Skeletal muscle satellite cell (primary cell): ENCODE data around the gene GPR37.

Source experiments
- H3K27me3 ChIP-seq: 2 replicates; pipeline ENCODE4 v1.7.0; 2013; ENCODE audit warnings: low read length; ENCODE audit not compliant: control insufficient read depth, insufficient read depth
- H3K36me3 ChIP-seq: 2 replicates; pipeline ENCODE4 v1.7.0; 2013; ENCODE audit warnings: mild to moderate bottlenecking, control low read depth, low read length; ENCODE audit not compliant: insufficient read depth
- H3K4me1 ChIP-seq: 2 replicates; pipeline ENCODE4 v1.7.0; 2013; ENCODE audit warnings: low read length; ENCODE audit not compliant: control insufficient read depth, insufficient read depth
- H3K4me2 ChIP-seq: 2 replicates; pipeline ENCODE4 v1.7.0; 2013; ENCODE audit warnings: mild to moderate bottlenecking, low read length
- H3K4me3 ChIP-seq: 2 replicates; pipeline ENCODE4 v1.7.0; 2013; ENCODE audit warnings: low read length
- H3K9ac ChIP-seq: 2 replicates; pipeline ENCODE4 v1.7.0; 2013; ENCODE audit warnings: mild to moderate bottlenecking, low read depth, low read length, moderate library complexity
- H3K9me3 ChIP-seq: replicated peaks from 2 replicates; pipeline ENCODE4 v1.7.0; 2013; ENCODE audit warnings: mild to moderate bottlenecking, control low read depth, low read length

GPR37 gene

GRCh38 chr7:124792002-124792401 is 26.4 kb upstream of the GPR37 start:
- H3K4me3 ChIP-seq: no peak overlapping the region
- no peaks in the 10 kb centered on the region for H3K36me3 ChIP-seq
- no peak overlapping the region for H3K9ac ChIP-seq
- H3K27me3 ChIP-seq: peaks cover 8% of the 10 kb centered on the region
- H3K9me3 ChIP-seq: no peaks in the 10 kb centered on the region
- H3K4me2 ChIP-seq: no peak overlapping the region
- no peaks in the 10 kb centered on the region for H3K4me1 ChIP-seq

- H3K4me3 ChIP-seq: no peak overlapping the region
These were observed 25.8 kb upstream of the GPR37 start for GRCh38 chr7:124791426-124791825.

GRCh38 chr7:124790645-124791044 is 25.1 kb upstream of the GPR37 start:
- no peaks in the 10 kb centered on the region for H3K9me3 ChIP-seq
- no peak overlapping the region for H3K4me2 ChIP-seq
- H3K36me3 ChIP-seq: no peaks in the 10 kb centered on the region
- H3K4me3 ChIP-seq: no peak overlapping the region
- H3K27me3 ChIP-seq: peaks cover 8% of the 10 kb centered on the region
- H3K4me1 ChIP-seq: no peaks in the 10 kb centered on the region
- H3K9ac ChIP-seq: no peak overlapping the region

More at GRCh38 chr7:124791426-124791825, 25.8 kb upstream of the GPR37 start:
- Histone ChIP-seq H3K27me3 (peaks cover 8% of the 10 kb centered on the region), H3K9ac (no peak overlapping the region), H3K9me3 (no peaks in the 10 kb centered on the region), H3K4me2 (no peak overlapping the region), H3K4me1 (no peaks in the 10 kb centered on the region), H3K36me3 (no peaks in the 10 kb centered on the region)

- Histone ChIP-seq H3K9me3 (no peaks in the 10 kb centered on the region), H3K36me3 (no peaks in the 10 kb centered on the region), H3K4me1 (no peaks in the 10 kb centered on the region), H3K4me2 (no peak overlapping the region), H3K9ac (no peak overlapping the region), H3K4me3 (no peak overlapping the region), H3K27me3 (no peaks in the 10 kb centered on the region)
These were observed 20.4 kb upstream of the GPR37 start for GRCh38 chr7:124785994-124786393.

- H3K36me3 ChIP-seq: no peaks in the 10 kb centered on the region
These were observed 19.6 kb upstream of the GPR37 start for GRCh38 chr7:124784879-124785818.

GRCh38 chr7:124783271-124783670 is 17.7 kb upstream of the GPR37 start:
- Histone ChIP-seq H3K9me3 (no peaks in the 10 kb centered on the region), H3K9ac (no peak overlapping the region), H3K36me3 (no peaks in the 10 kb centered on the region), H3K27me3 (no peaks in the 10 kb centered on the region), H3K4me3 (no peak overlapping the region), H3K4me1 (no peaks in the 10 kb centered on the region), H3K4me2 (no peak overlapping the region)

More at GRCh38 chr7:124784879-124785818, 19.6 kb upstream of the GPR37 start:
- Histone ChIP-seq H3K9ac (no peak overlapping the region), H3K4me1 (no peaks in the 10 kb centered on the region), H3K4me3 (no peak overlapping the region), H3K9me3 (no peaks in the 10 kb centered on the region), H3K27me3 (no peaks in the 10 kb centered on the region), H3K4me2 (no peak overlapping the region)

- Histone ChIP-seq H3K4me2 (no peak overlapping the region), H3K9ac (no peak overlapping the region), H3K4me3 (no peak overlapping the region), H3K27me3 (peaks cover 3% of the 10 kb centered on the region), H3K36me3 (no peaks in the 10 kb centered on the region), H3K9me3 (no peaks in the 10 kb centered on the region), H3K4me1 (no peaks in the 10 kb centered on the region)
These were observed 16.5 kb upstream of the GPR37 start for GRCh38 chr7:124781907-124782734.

- H3K4me1 ChIP-seq: no peaks in the 10 kb centered on the region
- no peak overlapping the region for H3K4me2 ChIP-seq
- no peak overlapping the region for H3K4me3 ChIP-seq
- H3K9ac ChIP-seq: no peak overlapping the region
- H3K9me3 ChIP-seq: no peaks in the 10 kb centered on the region
- H3K27me3 ChIP-seq: peaks cover 3% of the 10 kb centered on the region
- H3K36me3 ChIP-seq: no peaks in the 10 kb centered on the region
These were observed 15.8 kb upstream of the GPR37 start for GRCh38 chr7:124781418-124781817.

GRCh38 chr7:124780608-124781007 is 15.0 kb upstream of the GPR37 start:
- Histone ChIP-seq H3K4me3 (no peak overlapping the region), H3K27me3 (peaks cover 3% of the 10 kb centered on the region), H3K4me2 (no peak overlapping the region), H3K9ac (no peak overlapping the region), H3K9me3 (no peaks in the 10 kb centered on the region), H3K4me1 (no peaks in the 10 kb centered on the region), H3K36me3 (no peaks in the 10 kb centered on the region)

GRCh38 chr7:124780056-124780455 is 14.5 kb upstream of the GPR37 start:
- no peak overlapping the region for H3K4me3 ChIP-seq
- no peak overlapping the region for H3K4me2 ChIP-seq
- no peaks in the 10 kb centered on the region for H3K9me3 ChIP-seq
- H3K4me1 ChIP-seq: no peaks in the 10 kb centered on the region
- H3K36me3 ChIP-seq: no peaks in the 10 kb centered on the region
- no peak overlapping the region for H3K9ac ChIP-seq
- peaks cover 3% of the 10 kb centered on the region for H3K27me3 ChIP-seq

- no peak overlapping the region for H3K4me2 ChIP-seq
- H3K9ac ChIP-seq: no peak overlapping the region
- H3K27me3 ChIP-seq: peaks cover 3% of the 10 kb centered on the region
- no peaks in the 10 kb centered on the region for H3K4me1 ChIP-seq
- no peak overlapping the region for H3K4me3 ChIP-seq
- no peaks in the 10 kb centered on the region for H3K9me3 ChIP-seq
- H3K36me3 ChIP-seq: no peaks in the 10 kb centered on the region
These were observed 14.0 kb upstream of the GPR37 start for GRCh38 chr7:124779620-124780019.
